Stimulated activated effector memory CD8-positive, alpha-beta T cell treated with anti-CD3 and anti-CD28 coated beads, Interleukin-12 subunit alpha, Interleukin-12 subunit beta, amount 100 ng/mL, for 72 hours (primary cell): Measurements from ENCODE around the gene EXOSC7.
A peak's percentile ranks its signal among the peaks of the same experiment; 100 is the strongest.

Experiments
- ATAC-seq: fragments of 150-1000 bp; cut with Tn5 transposase; 2 replicates; pipeline ENCODE4 v1.10.0; 2021
- DNase-seq, 2 donors: peaks; one replicate each; pipeline ENCODE4 v3.0.0; 2021 to 2022; ENCODE audit warnings: low spot score in 2 of 2
- H3K27ac Mint-ChIP-seq: one replicate; pipeline ENCODE4 v1.8.0; 2022; ENCODE audit warnings: mild to moderate bottlenecking, mixed read lengths
- H3K36me3 Mint-ChIP-seq: one replicate; pipeline ENCODE4 v1.8.0; 2022; ENCODE audit warnings: mild to moderate bottlenecking, mixed read lengths
- H3K4me1 Mint-ChIP-seq: one replicate; pipeline ENCODE4 v1.8.0; 2022; ENCODE audit warnings: mixed read lengths
- H3K4me3 Mint-ChIP-seq: one replicate; pipeline ENCODE4 v1.8.0; 2022; ENCODE audit warnings: mild to moderate bottlenecking, mixed read lengths
- H3K9me3 Mint-ChIP-seq: one replicate; pipeline ENCODE4 v1.8.0; 2022; ENCODE audit warnings: mixed read lengths

Gene EXOSC7

GRCh38 chr3:45021524-45022297, 45.7 kb downstream of the EXOSC7 start:
- no peaks in the 10 kb centered on the region for H3K36me3 Mint-ChIP-seq

GRCh38 chr3:45023675-45024074, 47.6 kb downstream of the EXOSC7 start:
- H3K4me3 Mint-ChIP-seq, result no peak overlapping the region
- no peaks in the 10 kb centered on the region for H3K36me3 Mint-ChIP-seq
- H3K9me3 Mint-ChIP-seq, result no peaks in the 10 kb centered on the region
- DNase-seq (no peak), ATAC-seq (no peak)
- H3K4me1 Mint-ChIP-seq, result peaks cover 16% of the 10 kb centered on the region
- no peak overlapping the region for H3K27ac Mint-ChIP-seq

More at GRCh38 chr3:45021524-45022297, 45.7 kb downstream of the EXOSC7 start:
- Mint-ChIP-seq H3K4me1 (peaks cover 16% of the 10 kb centered on the region), H3K9me3 (no peaks in the 10 kb centered on the region), H3K4me3 (no peak overlapping the region), H3K27ac (no peak overlapping the region)
- ATAC-seq (no peak), DNase-seq (no peak)

GRCh38 chr3:45024542-45025255, 48.7 kb downstream of the EXOSC7 start:
- Mint-ChIP-seq H3K36me3 (no peaks in the 10 kb centered on the region), H3K4me3 (no peak overlapping the region), H3K27ac (no peak overlapping the region), H3K4me1 (peaks cover 16% of the 10 kb centered on the region), H3K9me3 (no peaks in the 10 kb centered on the region)
- DNase-seq (no peak), ATAC-seq (no peak)

- ATAC-seq, result no peak
- no peak for DNase-seq
Observed at GRCh38 chr3:45026038-45026437, 50.0 kb downstream of the EXOSC7 start, which contains the start of gene CLEC3B. Gene CLEC3B (plus strand): TSS chr3:45026303. CDS start chr3:45026363, 60 bp downstream.

GRCh38 chr3:45026957-45027356, 50.9 kb downstream of the EXOSC7 start:
- H3K4me3 Mint-ChIP-seq, result no peak overlapping the region
- ATAC-seq (no peak), DNase-seq (no peak)
- H3K9me3 Mint-ChIP-seq, result no peaks in the 10 kb centered on the region
- no peaks in the 10 kb centered on the region for H3K4me1 Mint-ChIP-seq
- no peaks in the 10 kb centered on the region for H3K36me3 Mint-ChIP-seq
- H3K27ac Mint-ChIP-seq, result no peak overlapping the region

More at GRCh38 chr3:45026038-45026437, 50.0 kb downstream of the EXOSC7 start, which contains the start of gene CLEC3B:
- Mint-ChIP-seq H3K27ac (no peak within 1 kb of the TSS), H3K36me3 (no peaks in the 10 kb centered on the region), H3K4me3 (no peak within 1 kb of the TSS), H3K4me1 (peaks cover 5% of the 10 kb centered on the region), H3K9me3 (no peaks in the 10 kb centered on the region)

DNA sequence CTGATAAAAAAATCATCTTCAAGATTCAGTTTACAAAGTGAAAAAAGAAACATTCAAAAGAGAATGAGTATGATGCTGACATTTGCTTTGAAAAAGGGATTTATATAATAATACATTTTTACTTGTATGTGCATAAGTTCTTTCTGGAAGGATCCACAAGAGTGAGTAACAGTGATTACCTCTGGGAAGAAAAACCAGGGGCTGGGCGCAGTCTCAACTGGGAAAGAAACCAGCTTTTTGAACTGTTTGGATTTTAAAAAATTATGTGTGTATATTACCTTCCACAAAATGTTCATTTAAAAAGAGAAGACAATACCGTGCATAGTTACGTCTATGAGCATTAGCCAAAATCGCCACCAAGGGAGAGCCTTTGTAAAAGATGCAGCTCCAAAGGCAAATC, 51.4 kb downstream of the EXOSC7 start:
- DNase-seq (no peak), ATAC-seq (no peak)
- H3K4me1 Mint-ChIP-seq, result no peaks in the 10 kb centered on the region
- no peaks in the 10 kb centered on the region for H3K9me3 Mint-ChIP-seq
- no peak overlapping the region for H3K4me3 Mint-ChIP-seq
- H3K36me3 Mint-ChIP-seq, result no peaks in the 10 kb centered on the region
- no peak overlapping the region for H3K27ac Mint-ChIP-seq

- DNase-seq (no peak), ATAC-seq (no peak)
- H3K4me1 Mint-ChIP-seq, result peaks cover 8% of the 10 kb centered on the region
- no peak overlapping the region for H3K4me3 Mint-ChIP-seq
- no peaks in the 10 kb centered on the region for H3K9me3 Mint-ChIP-seq
- no peaks in the 10 kb centered on the region for H3K36me3 Mint-ChIP-seq
- no peak overlapping the region for H3K27ac Mint-ChIP-seq
Observed at GRCh38 chr3:45029216-45029615, 53.2 kb downstream of the EXOSC7 start.

DNA sequence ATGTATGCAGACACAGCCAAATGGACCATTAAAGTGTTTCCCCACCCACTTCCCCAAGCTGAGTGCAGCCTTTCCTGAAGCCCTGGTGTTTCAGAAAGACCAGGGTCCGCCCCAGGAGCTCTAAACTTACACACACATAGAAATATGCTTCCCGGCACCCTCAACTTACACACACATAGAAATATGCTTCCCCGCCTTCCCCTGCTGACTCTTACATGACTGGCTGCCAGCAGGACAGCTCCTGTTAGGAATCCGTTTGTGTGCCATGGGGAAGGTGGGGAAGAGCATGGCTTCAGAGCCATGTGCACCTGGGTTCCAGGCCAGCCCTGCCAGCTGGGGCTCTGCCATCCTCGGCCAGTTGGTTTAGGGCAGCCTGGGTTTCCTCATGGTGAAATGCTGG, 53.6 kb downstream of the EXOSC7 start:
- DNase-seq, result no peak
- no peak for ATAC-seq
- Mint-ChIP-seq H3K4me1 (peaks cover 13% of the 10 kb centered on the region), H3K9me3 (no peaks in the 10 kb centered on the region), H3K4me3 (no peak overlapping the region), H3K36me3 (no peaks in the 10 kb centered on the region), H3K27ac (no peak overlapping the region)

- Mint-ChIP-seq H3K4me1 (peaks cover 32% of the 10 kb centered on the region), H3K36me3 (no peaks in the 10 kb centered on the region), H3K27ac (no peak overlapping the region), H3K4me3 (no peak overlapping the region), H3K9me3 (no peaks in the 10 kb centered on the region)
- ATAC-seq, result no peak
- DNase-seq, result no peak
Observed at GRCh38 chr3:45031531-45031930, 55.5 kb downstream of the EXOSC7 start.

DNA sequence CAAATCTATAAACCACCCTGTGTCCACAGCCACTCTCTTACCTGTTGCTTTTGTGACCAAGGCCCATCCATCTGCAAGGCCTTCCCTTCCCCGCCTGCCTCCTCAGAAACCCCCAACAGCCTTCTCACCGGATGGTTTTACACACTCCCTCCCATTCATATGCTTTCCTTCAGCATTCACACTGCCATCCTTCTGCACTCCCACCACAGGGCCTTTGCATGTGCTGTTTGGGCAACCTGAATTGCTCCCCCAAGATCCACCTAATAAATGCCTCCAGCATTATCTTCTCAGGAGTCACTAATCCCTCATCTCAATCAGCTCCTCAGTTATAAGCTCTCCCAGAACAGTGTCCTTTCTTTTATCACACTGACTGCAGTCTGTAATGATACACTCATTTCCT, 56.1 kb downstream of the EXOSC7 start:
- DNase-seq (no peak), ATAC-seq (no peak)
- no peaks in the 10 kb centered on the region for H3K9me3 Mint-ChIP-seq
- no peak overlapping the region for H3K4me3 Mint-ChIP-seq
- H3K4me1 Mint-ChIP-seq, result peaks cover 32% of the 10 kb centered on the region
- H3K27ac Mint-ChIP-seq, result no peak overlapping the region
- H3K36me3 Mint-ChIP-seq, result no peaks in the 10 kb centered on the region

- Mint-ChIP-seq H3K4me3 (no peak overlapping the region), H3K27ac (no peak overlapping the region), H3K9me3 (no peaks in the 10 kb centered on the region), H3K36me3 (no peaks in the 10 kb centered on the region), H3K4me1 (peaks cover 32% of the 10 kb centered on the region)
- ATAC-seq (no peak), DNase-seq (no peak)
Observed at GRCh38 chr3:45033791-45034190, 57.7 kb downstream of the EXOSC7 start.

GRCh38 chr3:45034612-45035252, 58.7 kb downstream of the EXOSC7 start:
- Mint-ChIP-seq H3K4me3 (peak overlapping the region; percentile 60), H3K4me1 (peaks cover 32% of the 10 kb centered on the region), H3K36me3 (no peaks in the 10 kb centered on the region), H3K9me3 (no peaks in the 10 kb centered on the region), H3K27ac (no peak overlapping the region)
- ATAC-seq (peak; percentile 61), DNase-seq (peak in 1 of 2 donors; percentile 68)

- Mint-ChIP-seq H3K27ac (no peak overlapping the region), H3K4me3 (peak overlapping the region; percentile 60), H3K4me1 (peaks cover 32% of the 10 kb centered on the region), H3K9me3 (no peaks in the 10 kb centered on the region), H3K36me3 (no peaks in the 10 kb centered on the region)
- DNase-seq (no peak), ATAC-seq (no peak)
Observed at GRCh38 chr3:45035441-45036301, 59.6 kb downstream of the EXOSC7 start.

DNA sequence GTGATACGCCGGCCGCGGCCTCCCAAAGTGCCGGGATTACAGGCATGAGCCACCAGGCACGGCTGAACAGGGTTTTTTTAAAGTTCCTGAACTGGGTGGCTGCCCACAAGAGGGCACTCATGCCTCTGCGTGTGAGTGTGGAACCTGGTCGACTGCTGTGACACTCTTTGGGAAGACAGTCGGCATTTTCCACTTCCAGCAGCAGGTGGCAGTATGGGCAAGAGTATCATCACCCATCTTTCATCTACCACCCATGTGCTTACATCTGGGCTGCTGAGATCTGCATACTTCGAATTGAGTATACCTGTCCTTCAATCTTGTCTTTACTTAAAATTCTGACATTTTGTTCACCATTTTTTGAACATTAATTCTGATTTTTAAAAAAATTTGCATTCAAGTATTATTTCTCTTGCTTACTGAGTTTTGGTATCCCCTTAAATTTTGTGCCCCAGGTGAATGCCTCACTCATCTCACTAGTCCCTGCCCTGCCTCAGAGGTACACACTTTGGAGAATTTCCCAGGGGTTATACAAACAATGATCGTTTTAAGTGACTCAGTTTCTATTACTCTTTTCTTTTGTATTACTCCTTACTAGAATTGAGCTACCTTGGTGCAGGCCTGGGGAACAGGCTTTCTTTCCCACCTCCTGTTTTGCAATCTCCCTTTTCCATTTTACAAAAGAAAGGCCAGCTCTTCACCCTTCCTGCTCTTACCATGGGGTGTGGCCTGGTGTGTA, 61.8 kb downstream of the EXOSC7 start:
- Mint-ChIP-seq H3K4me1 (peaks cover 32% of the 10 kb centered on the region), H3K4me3 (peak overlapping the region; percentile 60)

More for the DNA sequence above, 61.8 kb downstream of the EXOSC7 start:
- Mint-ChIP-seq H3K27ac (no peak overlapping the region), H3K9me3 (no peaks in the 10 kb centered on the region), H3K36me3 (no peaks in the 10 kb centered on the region)
- ATAC-seq (peak; percentile 88), DNase-seq (peak; percentile 81 to 92)
